GM10266 (cell line): ENCODE measurements around the gene VPS13A.

Source experiments
- DNase-seq: peaks from one replicate; pipeline ENCODE4 v3.0.0; 2012; ENCODE audit errors: extremely low spot score
- CTCF ChIP-seq: IDR thresholded peaks from 2 replicates; pipeline ENCODE4 v1.5.1; 2012; ENCODE audit warnings: mild to moderate bottlenecking, low read depth; ENCODE audit not compliant: control insufficient read depth, insufficient read depth; ENCODE audit errors: missing control alignments

Gene VPS13A

GRCh38 chr9:77183581-77183980 is 6.2 kb downstream of the VPS13A start:
- no peak for DNase-seq
- no peak for TF ChIP-seq CTCF

- no peak for TF ChIP-seq CTCF
- no peak for DNase-seq
Measured at GRCh38 chr9:77188242-77188641, 10.9 kb downstream of the VPS13A start.

GRCh38 chr9:77194423-77194822 is 17.1 kb downstream of the VPS13A start:
- TF ChIP-seq CTCF: no peak
- DNase-seq: no peak

- no peak for TF ChIP-seq CTCF
Measured at GRCh38 chr9:77210116-77210515, 32.8 kb downstream of the VPS13A start.

GRCh38 chr9:77211561-77211960 is 34.2 kb downstream of the VPS13A start:
- DNase-seq: no peak
- no peak for TF ChIP-seq CTCF

More at GRCh38 chr9:77210116-77210515, 32.8 kb downstream of the VPS13A start:
- no peak for DNase-seq

GRCh38 chr9:77212801-77213200 is 35.5 kb downstream of the VPS13A start:
- no peak for DNase-seq
- no peak for TF ChIP-seq CTCF

GRCh38 chr9:77215874-77216273 is 38.5 kb downstream of the VPS13A start:
- TF ChIP-seq CTCF: no peak
- DNase-seq: no peak
